Nephron (organoid): ENCODE data around the gene TOGARAM2.
A peak's percentile ranks its signal among the peaks of the same experiment; 100 is the strongest.

ENCODE experiments used
- H3K27ac Mint-ChIP-seq, 3 experiments: 2 replicates each; pipeline ENCODE4 v1.8.0; 2020; ENCODE audit warnings: mixed read lengths in 3 of 3, mild to moderate bottlenecking in 2 of 3, moderate library complexity in 1 of 3
- H3K27me3 Mint-ChIP-seq: 2 replicates; pipeline ENCODE4 v1.8.0; 2021; ENCODE audit warnings: low read depth, mild to moderate bottlenecking, moderate library complexity, mixed read lengths
- H3K36me3 Mint-ChIP-seq: 2 replicates; pipeline ENCODE4 v1.8.0; 2020; ENCODE audit warnings: low read depth, mixed read lengths
- H3K4me1 Mint-ChIP-seq: 2 replicates; pipeline ENCODE4 v1.8.0; 2020; ENCODE audit warnings: mixed read lengths
- H3K4me3 Mint-ChIP-seq, 3 experiments: 2 replicates each; pipeline ENCODE4 v1.8.0; 2020; ENCODE audit warnings: mild to moderate bottlenecking in 3 of 3, mixed read lengths in 3 of 3, moderate library complexity in 2 of 3
- H3K9me3 Mint-ChIP-seq: 2 replicates; pipeline ENCODE4 v1.8.0; 2020; ENCODE audit warnings: mixed read lengths
- TF ChIP-seq, protein P1 (sequence below), 3 experiments: fragments of 200-600 bp; sonication (generic); IDR thresholded peaks; one replicate each; pipeline ENCODE4 v1.5.0; 2021; ENCODE audit warnings: antibody characterized with exemption in 3 of 3; ENCODE audit not compliant: unreplicated experiment in 3 of 3

TOGARAM2 gene

DNA sequence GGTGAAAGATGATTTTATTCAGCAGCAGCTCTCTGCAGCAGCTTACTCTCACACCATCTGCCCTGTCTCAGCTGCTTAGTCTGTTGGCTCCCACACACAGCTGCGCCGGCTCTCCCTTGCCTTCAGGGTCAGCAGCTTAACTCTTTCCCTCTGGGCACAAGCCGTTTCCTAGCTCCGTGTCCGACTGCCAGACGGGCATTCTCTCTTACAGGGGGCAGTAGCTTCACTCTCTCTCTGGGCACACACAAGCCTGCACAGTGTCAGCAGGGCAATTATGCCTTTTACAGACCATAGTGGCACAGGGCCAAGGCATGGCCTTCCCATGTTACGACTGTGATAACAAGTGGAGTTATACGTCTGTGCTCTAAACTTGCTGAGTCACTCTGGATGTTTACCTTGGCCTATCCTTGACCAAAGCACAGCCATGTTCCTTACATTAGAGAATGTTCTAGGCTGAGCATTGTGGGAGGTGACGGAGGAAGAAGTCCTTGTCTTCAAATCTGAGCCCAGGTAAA, 61.5 kb downstream of the TOGARAM2 start:
- peak overlapping the region in 2 of 3 experiments; percentile 7 to 11 for H3K4me3 Mint-ChIP-seq
- no peaks in the 10 kb centered on the region for H3K36me3 Mint-ChIP-seq
- TF ChIP-seq, protein P1, sequence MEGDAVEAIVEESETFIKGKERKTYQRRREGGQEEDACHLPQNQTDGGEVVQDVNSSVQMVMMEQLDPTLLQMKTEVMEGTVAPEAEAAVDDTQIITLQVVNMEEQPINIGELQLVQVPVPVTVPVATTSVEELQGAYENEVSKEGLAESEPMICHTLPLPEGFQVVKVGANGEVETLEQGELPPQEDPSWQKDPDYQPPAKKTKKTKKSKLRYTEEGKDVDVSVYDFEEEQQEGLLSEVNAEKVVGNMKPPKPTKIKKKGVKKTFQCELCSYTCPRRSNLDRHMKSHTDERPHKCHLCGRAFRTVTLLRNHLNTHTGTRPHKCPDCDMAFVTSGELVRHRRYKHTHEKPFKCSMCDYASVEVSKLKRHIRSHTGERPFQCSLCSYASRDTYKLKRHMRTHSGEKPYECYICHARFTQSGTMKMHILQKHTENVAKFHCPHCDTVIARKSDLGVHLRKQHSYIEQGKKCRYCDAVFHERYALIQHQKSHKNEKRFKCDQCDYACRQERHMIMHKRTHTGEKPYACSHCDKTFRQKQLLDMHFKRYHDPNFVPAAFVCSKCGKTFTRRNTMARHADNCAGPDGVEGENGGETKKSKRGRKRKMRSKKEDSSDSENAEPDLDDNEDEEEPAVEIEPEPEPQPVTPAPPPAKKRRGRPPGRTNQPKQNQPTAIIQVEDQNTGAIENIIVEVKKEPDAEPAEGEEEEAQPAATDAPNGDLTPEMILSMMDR (IDR thresholded peaks at IDR 0.05; ENCODE audit: unreplicated experiment in 3 of 3): no peak
- H3K9me3 Mint-ChIP-seq: no peaks in the 10 kb centered on the region
- peaks cover 24% of the 10 kb centered on the region for H3K27me3 Mint-ChIP-seq
- H3K27ac Mint-ChIP-seq: peak overlapping the region; percentile 61 to 68 (median 62)
- H3K4me1 Mint-ChIP-seq: peaks cover 52% of the 10 kb centered on the region

DNA sequence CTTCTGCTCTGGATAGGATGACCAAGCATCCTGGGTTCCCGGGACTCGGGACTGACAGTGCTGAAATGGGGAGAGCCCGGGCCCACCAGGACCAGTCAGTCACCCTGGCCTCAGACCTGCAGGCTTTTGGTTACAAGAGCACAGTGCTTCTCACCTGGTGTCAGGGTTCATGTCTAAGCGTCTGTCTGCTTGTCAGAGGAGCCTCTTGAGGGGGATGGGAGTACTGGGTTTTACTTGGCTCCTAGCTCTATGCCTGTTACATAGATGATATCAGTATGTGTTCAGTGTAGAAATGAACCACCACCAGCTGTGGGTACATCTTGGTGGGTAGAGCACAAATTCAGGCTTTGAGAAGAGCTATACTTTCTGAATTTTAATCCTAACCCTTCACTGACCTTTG, 63.4 kb downstream of the TOGARAM2 start:
- Mint-ChIP-seq H3K4me1 (peaks cover 44% of the 10 kb centered on the region), H3K4me3 (no peak overlapping the region), H3K27me3 (peaks cover 23% of the 10 kb centered on the region), H3K9me3 (no peaks in the 10 kb centered on the region), H3K36me3 (no peaks in the 10 kb centered on the region), H3K27ac (peak overlapping the region in 1 of 3 experiments; percentile 11)
- TF ChIP-seq, protein P1 (IDR thresholded peaks at IDR 0.05; ENCODE audit: unreplicated experiment in 3 of 3): no peak

GRCh38 chr2:29046321-29046720, 65.2 kb downstream of the TOGARAM2 start:
- Mint-ChIP-seq H3K4me1 (peaks cover 34% of the 10 kb centered on the region), H3K27ac (no peak overlapping the region)
- TF ChIP-seq, protein P1 (IDR thresholded peaks at IDR 0.05; ENCODE audit: unreplicated experiment in 3 of 3): no peak

DNA sequence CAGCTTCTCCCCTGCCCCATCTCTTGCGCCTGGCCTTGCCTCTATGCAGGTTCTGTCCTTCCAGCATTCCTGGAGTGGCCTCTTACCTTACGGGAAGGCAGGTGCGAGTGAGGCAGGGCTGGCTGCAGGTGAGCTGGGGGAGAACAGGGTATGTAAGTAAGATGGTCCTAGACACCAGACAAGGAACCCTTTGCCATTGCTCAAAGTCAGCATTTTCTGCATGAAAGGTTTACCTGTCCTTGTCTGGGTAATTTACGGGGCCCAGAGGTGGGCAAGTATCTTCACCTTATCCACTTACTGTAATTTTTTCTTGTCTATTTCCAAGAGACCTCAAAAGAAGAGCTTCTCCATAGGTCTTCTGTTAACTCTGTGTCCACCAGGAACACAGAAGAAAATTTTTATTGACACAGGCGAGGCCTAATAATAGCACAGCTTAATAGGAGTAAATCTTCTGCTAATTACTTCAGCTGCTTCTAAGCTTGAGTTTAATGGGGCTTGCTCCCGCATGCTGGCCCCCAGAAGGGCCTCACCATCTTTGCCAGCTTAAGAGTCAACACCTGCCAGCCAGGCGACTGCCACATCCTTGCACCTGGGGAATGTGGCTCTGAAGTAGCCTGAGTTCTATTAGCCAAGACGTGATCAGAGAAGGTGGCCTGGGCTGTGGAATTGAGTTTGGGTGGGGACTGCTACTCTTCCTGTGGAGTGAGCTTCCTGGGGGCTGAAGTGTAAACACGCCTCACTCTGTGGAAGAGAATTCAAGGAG, 66.2 kb downstream of the TOGARAM2 start:
- Mint-ChIP-seq H3K4me1 (peaks cover 31% of the 10 kb centered on the region), H3K36me3 (no peaks in the 10 kb centered on the region), H3K27ac (peak overlapping the region in 1 of 3 experiments; percentile 33), H3K9me3 (no peaks in the 10 kb centered on the region), H3K27me3 (peaks cover 31% of the 10 kb centered on the region), H3K4me3 (no peak overlapping the region)
- TF ChIP-seq, protein P1 (IDR thresholded peaks at IDR 0.05; ENCODE audit: unreplicated experiment in 3 of 3): no peak

More at GRCh38 chr2:29046321-29046720, 65.2 kb downstream of the TOGARAM2 start:
- Mint-ChIP-seq H3K27me3 (peaks cover 28% of the 10 kb centered on the region), H3K9me3 (no peaks in the 10 kb centered on the region), H3K4me3 (no peak overlapping the region), H3K36me3 (no peaks in the 10 kb centered on the region)

DNA sequence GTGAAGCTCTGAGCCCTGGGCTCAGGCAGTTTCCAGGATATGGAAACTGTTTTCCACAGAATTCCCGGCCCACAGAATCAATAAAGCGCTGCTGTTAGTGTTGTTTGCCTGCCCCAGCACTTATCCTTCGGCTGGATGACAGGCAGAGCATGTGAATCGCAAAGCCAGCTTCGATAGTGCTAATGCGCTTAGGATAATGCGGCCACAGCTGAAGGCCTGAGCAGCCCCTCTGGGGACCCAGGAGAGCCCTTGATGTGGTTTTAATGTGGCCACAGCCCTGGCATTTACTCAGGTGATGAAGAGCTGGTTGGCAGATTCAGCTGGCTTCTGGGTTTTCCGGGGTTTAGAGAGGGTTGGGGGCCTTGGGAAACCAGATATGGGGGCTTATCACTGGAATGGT, 69.5 kb downstream of the TOGARAM2 start:
- Mint-ChIP-seq H3K9me3 (no peaks in the 10 kb centered on the region), H3K4me3 (no peak overlapping the region), H3K4me1 (peaks cover 36% of the 10 kb centered on the region), H3K36me3 (no peaks in the 10 kb centered on the region), H3K27ac (no peak overlapping the region), H3K27me3 (peaks cover 28% of the 10 kb centered on the region)
- TF ChIP-seq, protein P1 (IDR thresholded peaks at IDR 0.05; ENCODE audit: unreplicated experiment in 3 of 3): no peak

DNA sequence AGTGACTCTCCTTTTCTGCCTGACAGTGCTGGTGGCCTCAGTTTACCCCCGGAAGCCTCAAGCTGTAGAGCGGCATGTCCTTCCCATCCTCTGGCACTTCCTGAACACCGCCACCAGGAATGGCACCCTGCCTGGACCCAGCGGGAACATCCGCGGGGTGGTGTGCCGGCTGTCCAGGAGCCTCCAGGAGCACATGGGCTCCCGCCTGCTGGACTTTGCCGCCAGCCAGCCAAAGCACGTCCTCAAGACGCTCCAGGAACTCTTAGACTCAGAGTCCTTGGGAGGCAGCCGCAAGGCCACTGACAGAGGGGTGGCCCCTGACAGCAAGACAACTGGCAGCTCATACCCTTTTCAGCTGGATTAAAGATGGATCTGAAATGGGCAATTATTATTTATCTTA, 70.6 kb downstream of the TOGARAM2 start:
- Mint-ChIP-seq H3K27me3 (peaks cover 17% of the 10 kb centered on the region), H3K36me3 (no peaks in the 10 kb centered on the region), H3K27ac (no peak overlapping the region), H3K9me3 (no peaks in the 10 kb centered on the region), H3K4me1 (peaks cover 37% of the 10 kb centered on the region), H3K4me3 (no peak overlapping the region)
- TF ChIP-seq, protein P1 (IDR thresholded peaks at IDR 0.05; ENCODE audit: unreplicated experiment in 3 of 3): no peak
